Activated CD4-positive, alpha-beta memory T cell treated with anti-CD3 and anti-CD28 coated beads, Interleukin-2, amount 10 ng/mL, durations not matched to agents 7 days and 5 days (primary cell): ENCODE data around the gene LRRC37A2. TPM values are rescaled to one million over a fixed set of nuclear protein-coding genes. Genes with fewer than 3 reads are reported as not detected.

Experiments used
- total RNA-seq, 2 experiments: library from RNA; stranded (reverse); gene quantifications; one replicate each; pipeline ENCODE4 v1.2.3, GENCODE V29; 2021

Gene LRRC37A2
- total RNA-seq, 2 experiments from 2014 or later, result 21.2 to 21.6 TPM

Other genes starting within 250 kb of the LRRC37A2 start
- 1 to 10 TPM; 4.6 to 5.7 TPM for gene LRRC37A, start 217.3 kb upstream of the LRRC37A2 start, total RNA-seq
- gene ARL17B, start 150.7 kb upstream of the LRRC37A2 start, total RNA-seq, result 10 to 100 TPM; 21.9 to 22.6 TPM
- gene ARL17A, start 67.2 kb downstream of the LRRC37A2 start, total RNA-seq, result 10 to 100 TPM; 20.4 to 20.5 TPM
- 10 to 100 TPM; 48.6 to 49.6 TPM for gene NSF, start 78.2 kb downstream of the LRRC37A2 start, total RNA-seq